CD4-positive, alpha-beta T cell treated with Interleukin-15 for 1 hour (primary cell): ENCODE measurements around the gene CFAP299.
"Not testable (repeated sequence)": the region's sequence is repeated elsewhere in the genome, so short reads cannot be mapped to it uniquely, and the experiment has no call there.

ENCODE experiments used
- DNase-seq: peaks from one replicate; pipeline ENCODE4 v3.0.0-alpha.2; 2020

The CFAP299 gene

DNA sequence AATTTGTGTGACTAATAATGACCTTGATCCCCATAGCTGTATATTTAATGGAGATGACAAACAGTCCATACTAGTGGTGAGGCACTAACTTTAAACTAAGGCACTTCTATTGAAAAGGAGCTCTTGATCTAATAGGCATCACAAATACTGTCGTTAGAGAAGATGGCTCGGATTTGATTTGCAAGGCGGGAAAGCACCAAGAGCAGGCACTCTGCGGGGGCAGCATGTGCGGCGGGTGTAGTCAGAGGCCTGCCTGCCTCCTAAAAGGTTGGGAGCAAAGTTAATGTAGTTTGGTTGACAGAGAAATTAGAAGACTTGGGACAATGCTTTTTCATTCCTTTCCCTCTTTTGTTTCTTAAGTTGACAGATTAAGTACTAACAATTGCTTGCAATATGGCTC lies 278.8 kb downstream of the CFAP299 start:
- no peak for DNase-seq

DNA sequence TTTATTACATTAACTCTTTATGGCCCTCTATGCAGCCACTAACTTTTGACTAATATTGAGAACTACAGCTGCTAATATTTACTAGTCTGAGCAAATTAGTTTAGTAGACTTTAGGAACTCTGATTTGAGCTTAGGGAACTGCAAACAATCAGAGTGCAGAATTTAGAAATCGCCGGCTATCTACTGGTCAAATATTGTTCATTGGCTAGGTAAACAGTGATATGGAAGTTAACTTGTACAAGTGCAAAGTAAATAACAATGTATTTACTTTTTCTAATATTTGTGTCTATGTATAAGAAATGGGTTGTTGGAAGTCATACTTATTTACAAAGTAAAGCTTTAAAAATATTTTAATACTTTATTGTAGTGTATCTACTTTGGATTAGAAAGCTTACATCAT lies 279.6 kb downstream of the CFAP299 start:
- DNase-seq: no peak

DNA sequence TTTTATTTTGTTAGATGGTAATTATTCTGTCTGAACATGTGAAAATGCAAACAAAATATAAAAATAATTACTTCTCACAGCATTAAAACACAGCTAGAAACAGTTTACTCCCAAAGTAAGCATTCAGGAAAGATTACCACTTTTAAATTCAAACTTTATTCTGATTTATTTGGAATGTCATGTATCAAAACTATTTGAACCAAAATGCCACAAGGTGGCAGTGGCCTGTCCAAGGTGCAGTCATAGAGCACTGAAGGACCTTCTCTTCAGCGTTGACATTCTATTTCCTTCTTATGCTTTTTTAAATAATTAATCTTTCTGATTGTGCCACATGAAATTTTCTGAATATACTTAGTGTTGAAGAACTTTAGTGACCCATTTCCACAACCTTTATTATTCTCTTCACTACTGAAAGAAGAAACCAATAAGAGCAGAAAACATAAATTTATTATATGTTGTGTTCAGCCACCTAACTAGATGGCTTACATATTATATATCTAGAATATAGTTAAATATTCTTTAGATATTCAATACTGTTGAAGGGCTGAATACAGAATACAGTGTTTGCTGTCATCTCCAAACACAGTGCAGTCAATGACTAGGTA lies 283.6 kb downstream of the CFAP299 start:
- DNase-seq: no peak

DNA sequence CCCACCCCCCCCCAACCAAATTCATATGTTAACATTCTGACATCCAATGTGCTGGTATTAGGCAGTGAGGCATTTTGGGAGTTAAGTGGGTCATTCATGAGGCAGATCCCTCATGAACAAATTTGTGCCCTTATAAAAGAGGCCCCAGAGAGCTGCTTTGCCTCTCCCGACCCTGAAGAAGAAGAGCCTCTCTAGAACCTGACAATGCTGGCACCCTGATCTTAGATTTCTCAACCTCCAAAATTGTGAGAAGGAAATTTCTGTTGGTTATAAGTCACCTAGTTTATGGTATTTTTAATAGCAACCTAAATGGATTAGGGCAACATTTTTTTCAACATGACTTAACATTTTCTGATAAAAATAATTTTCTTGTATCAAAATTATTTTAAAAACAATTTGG lies 296.3 kb downstream of the CFAP299 start:
- DNase-seq: no peak

DNA sequence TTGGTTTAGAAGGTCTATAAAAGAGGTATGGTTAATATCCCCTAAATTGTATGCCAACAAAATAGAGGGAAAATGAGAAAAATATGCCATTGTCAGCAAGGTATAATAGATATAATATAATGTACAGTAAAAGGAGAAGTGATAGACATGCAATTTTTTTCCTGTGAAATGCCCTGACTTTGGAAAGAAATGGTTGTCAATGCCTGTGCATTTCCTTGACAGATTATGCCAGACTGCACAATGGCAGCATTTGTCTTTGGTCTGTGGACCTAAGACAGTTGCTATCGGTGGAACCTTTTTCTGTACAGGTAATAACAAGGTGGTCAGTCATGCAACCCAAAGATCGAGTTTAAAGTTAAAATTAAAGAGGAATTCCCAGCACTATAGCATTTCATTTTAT lies 301.7 kb downstream of the CFAP299 start:
- no peak for DNase-seq

DNA sequence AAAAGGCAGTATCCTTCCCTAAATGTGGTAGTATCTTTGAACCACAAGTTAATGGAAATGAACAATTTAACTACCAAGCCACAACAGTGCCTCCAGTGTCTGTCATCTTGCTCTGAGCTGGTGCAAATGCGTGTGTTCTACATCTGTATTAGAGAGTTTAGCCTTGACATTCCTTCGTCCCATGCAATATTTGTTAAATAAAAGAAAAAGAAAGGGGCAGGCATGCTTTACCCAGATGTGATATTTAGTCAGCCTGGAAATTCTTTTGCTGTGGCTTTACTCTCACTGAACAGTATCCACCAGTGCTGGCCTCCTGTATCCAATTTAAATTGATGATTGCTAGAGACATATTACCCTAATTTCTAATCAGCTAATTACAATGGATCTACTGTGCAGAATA lies 310.5 kb downstream of the CFAP299 start:
- DNase-seq: no peak

DNA sequence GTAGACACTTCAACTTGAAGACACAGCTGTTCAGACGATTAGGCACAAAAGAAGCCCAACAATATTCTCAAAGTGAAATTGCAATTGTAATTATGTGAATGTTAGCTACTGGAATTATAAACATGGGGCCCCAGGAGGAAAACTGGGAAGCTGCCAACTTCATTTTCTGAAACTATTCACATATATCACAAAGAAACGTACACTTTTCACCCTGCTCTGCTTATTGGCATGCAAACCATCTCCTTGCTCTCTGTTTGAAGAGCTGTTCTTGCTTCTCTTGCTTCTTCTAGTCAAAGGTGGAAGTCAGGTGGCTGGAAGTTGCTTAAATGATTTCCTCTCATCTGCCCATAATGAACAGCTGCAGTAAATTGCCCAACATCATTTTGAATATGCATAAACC lies 320.1 kb downstream of the CFAP299 start:
- DNase-seq: no peak

DNA sequence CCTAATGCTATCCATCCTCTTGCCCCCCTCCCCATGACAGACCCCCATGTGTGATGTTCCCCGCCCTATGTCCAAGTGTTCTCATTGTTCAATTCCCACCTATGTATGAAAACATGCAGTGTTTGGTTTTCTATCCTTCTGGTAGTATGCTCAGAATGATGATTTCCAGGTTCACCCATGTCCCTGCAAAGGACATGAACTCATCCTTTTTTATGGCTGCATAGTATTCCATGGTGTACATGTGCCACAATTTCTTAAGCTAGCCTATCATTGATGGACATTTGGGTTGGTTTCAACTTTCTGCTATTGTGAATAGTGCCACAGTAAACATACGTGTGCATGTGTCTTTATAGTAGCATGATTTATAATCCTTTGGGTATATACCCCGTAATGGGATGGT lies 334.6 kb downstream of the CFAP299 start:
- not testable (repeated sequence) for DNase-seq

DNA sequence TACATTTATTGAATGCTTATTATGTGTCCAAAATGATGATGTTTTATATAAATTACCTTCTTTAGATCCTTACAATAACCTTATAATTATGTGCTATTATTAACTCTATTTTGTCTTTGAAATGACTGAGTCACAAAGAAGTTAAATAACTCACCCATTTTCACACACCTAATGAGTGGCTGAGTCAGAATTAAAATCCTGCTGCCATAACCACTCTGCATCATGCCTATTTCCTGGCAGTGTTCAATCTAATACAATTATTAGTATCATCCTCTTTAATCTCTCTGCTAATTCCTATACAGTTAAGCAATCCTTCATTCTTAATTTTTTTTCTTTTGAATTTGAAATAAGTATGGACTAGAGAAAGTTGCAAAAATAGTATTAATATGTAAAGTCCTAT lies 342.9 kb downstream of the CFAP299 start:
- DNase-seq: no peak

DNA sequence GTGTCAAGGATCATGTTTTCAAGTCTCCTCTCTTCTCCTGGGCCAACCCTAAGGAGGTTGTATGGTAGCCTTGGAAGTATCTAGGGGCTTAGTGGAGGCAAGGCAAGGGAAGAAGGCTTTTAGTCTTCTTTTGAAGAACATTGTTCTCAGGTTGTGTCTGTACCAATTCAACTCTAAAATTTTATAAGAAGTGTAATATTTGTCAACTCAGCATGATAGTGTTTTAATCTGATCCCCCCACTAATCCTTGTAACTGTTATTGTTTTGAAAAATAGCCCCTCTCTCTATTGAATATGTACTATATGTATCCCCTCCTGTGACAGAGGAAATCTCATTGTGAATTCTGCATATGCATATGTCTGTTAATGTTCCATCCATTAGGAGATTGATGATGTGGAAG lies 345.4 kb downstream of the CFAP299 start:
- no peak for DNase-seq

DNA sequence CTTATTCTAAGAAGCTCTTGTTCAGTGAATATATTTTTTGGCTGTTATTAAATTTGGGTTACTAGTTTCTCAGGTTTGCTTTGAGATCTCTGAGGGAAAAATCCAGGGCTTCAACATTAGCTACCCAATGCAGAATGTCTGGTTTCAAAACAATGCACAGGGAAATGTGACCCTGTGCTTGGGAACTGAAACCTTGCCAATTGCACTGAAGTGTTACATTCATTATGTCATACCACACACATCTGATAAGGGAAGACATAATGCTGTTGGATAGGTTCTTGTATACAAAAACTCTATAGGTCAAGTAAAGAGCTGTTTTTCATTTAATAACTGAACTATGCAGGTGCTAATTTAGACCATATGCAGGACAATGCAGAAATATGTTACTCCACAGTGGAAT lies 349.7 kb downstream of the CFAP299 start:
- no peak for DNase-seq

DNA sequence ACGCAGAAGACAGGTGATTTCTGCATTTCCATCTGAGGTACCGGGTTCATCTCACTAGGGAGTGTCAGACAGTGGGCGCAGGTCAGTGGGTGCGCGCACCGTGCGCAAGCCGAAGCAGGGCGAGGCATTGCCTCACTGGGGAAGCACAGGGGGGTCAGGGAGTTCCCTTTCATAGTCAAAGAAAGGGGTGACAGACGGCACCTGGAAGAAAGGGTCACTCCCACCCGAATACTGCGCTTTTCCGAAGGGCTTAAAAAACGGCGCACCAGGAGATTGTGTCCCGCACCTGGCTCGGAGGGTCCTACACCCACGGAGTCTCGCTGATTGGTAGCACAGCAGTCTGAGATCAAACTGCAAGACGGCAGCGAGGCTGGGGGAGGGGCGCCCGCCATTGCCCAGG lies 352.2 kb downstream of the CFAP299 start:
- DNase-seq: not testable (repeated sequence)

DNA sequence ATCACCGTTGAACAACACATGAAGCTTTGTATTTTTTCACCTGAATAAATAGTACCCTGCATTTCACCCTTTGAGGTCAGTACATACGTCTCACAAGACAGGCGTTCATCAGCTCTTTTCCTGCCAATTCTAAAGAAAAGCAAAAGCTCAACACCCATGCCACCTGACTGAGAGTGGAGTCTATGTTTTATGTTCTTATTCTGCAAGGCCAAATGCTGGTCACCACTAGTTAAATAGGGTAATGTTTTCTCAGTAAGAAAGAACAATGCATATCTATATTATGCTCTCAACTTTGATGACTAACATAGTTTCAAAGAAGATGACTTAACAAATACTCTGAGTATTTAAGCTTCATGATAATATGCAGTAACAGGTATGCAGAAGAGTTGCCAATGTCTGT lies 358.6 kb downstream of the CFAP299 start:
- DNase-seq: no peak

DNA sequence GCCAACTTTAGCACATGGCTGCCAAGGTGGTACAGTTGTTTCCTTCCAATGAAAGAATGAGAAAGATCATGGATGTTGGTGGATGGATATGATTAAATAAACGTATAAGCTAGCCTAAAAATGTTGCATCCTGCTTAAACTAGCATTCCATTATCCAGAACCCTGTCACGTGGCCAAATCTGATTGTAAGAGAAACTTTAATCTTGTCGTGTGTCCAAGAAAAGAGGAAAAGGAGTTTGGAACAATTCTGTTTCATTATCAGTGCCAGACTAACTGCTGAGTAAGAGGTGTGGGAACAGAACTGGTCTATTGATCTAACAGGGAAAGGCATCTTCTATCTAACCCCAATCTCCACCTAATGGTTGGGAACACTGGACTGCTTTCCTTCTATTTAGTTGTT lies 369.8 kb downstream of the CFAP299 start:
- no peak for DNase-seq

DNA sequence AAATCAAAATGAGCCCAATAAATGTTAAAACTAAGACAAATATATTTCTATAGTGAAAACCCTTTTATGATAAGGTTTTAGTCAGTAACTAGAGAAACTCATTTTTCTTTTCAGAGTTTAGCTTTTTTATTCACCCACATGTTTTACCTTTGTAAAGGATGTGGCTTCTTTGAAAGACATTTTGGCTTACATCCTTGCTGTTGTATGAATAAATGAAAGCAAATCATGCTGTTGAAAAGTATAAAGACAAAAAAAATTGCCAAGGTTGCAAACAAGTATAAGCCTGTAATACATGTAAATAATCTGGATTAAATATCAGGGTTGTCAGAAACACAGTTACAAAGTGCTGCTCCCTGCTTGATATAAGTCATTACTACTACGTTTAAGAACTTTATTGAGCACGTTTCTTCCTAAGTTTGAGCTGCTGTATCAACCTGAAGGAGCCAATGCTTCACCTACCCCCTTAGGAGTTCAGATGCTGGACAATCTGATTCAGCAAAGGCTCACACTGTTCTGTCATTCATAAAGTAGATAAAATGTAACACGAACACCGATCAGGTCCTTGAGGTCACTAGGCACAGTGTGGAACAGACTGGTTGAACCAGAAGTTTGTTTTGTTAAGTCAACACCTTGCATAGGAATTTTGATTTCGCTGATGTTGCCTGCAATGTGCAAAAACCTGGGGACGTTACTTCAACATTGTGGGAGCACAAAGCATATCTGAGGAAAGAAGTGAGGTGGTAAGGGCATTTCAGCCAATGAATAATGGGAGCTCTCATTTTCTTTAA lies 373.7 kb downstream of the CFAP299 start:
- DNase-seq: no peak

DNA sequence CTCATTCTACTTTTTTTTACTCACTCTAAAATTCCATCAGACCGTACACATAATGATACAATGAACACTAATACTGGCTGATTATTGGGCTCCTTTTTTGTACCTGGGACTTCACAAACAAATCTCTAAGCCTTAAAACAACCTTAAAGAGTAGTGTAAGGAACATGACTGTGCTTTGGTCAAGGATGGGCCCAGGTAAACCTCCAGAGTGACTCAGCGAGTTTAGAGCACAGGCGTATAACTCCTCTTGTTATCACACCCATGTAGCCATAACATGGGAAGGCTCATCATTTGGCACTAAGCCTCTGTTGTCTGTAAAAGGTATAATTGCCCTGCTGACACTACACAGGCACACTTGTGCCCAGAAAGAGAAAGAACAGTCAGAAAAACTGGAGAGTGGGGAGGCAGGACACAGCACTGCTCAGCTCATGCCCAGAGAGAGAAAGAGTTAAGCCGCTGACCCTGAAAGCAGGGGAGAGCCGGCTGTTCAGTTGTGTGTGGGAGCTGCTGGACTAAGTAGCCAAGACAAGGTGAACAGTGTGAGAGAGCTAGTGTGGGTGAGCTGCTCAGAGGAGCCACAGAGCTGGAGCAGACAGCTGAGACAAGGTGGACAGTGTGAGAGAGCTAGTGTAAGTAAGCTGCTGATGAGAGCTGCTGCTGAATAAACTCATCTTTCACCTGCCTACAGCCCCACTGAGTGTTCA lies 375.4 kb downstream of the CFAP299 start:
- no peak for DNase-seq

DNA sequence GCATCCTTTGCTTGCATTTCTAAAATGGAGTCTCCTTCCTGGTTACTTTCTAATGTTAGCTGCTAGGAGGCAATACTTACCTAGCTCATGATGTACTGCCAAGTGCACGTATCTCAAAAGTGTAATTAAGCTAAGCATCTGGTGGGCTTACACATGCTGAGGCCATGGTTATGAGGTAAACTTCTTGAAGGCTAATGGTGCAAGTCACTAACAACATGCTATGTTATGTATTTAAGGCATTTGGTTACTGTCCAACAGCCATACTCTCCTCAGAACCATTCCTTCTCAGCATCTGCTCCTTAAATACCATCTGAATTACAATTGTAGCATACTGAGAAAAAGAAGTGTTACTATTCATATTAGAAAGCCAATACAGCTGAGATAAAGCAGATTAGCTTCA lies 376.4 kb downstream of the CFAP299 start:
- DNase-seq: no peak

DNA sequence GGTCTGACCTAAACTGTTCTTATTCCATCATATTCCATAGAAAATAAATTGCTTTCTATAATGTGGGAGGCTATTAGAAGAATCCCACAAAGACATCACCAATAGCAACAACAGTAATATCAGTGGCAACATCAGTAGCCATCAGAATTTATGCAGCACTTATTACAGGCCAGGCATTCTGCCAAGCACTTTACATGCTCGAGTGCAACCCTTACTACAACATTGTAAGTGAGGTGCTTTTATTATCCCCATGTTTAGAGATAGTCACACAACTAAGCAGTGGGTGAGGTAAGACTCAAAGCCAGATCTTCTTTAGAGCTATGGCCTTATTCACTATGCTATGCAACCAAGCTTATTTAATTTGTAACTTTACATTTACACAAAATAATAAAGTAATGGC lies 377.9 kb downstream of the CFAP299 start:
- DNase-seq: no peak

DNA sequence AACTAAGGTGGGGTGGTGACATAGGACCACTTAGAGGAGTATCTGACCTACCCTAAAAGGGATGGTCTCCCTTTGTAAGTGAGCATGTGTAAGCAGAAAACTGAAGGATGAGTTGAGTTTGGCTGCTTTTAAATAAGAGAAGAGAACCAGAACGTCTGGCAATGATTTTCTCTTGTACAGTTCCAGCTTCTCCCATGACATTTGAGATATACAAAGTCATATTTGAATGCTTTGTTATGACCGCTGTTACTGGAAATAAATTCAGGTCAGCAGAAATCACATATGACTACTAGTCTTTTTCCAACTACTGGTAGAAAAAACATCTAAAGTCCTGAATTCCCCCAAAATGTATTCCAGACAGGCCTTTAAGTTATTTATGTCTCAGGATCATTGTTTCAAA lies 381.7 kb downstream of the CFAP299 start:
- DNase-seq: no peak

DNA sequence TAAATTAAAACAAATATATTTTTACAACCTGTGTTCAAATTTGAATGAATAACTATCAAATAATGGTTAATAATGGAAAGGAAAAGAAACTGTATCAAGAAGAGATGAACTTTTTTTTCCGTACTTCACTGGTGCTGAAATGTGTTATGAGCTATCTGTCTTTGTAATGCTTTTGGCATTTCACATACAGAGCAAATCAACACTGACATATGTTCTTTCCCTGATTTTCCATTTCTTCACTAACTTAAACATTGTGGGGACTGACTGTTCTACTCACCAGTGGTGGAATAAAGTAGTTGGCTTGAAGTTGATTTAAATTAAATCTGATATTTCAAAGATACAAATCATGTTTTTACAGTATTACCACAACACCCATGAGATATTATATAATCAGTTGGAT lies 390.9 kb downstream of the CFAP299 start:
- no peak for DNase-seq

DNA sequence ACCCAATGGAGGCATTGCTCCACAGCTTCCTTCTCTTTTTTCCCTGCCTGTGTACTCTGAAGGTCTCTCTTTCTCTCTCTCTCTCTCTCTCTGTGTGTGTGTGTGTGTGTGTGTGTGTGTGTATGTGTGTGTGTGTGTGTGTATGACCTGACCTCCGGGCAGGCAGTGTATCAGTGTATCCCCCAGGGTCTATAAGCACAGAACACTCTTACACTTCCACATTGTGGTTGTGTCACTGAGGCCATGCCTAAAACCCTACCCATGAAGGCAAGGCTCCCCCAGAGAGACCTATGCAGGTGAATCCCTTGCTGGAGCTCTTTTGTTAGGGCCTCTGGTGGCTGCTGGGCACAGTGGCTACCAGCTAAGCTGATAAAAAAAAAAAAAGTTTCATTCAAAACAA lies 394.6 kb downstream of the CFAP299 start:
- no peak for DNase-seq

DNA sequence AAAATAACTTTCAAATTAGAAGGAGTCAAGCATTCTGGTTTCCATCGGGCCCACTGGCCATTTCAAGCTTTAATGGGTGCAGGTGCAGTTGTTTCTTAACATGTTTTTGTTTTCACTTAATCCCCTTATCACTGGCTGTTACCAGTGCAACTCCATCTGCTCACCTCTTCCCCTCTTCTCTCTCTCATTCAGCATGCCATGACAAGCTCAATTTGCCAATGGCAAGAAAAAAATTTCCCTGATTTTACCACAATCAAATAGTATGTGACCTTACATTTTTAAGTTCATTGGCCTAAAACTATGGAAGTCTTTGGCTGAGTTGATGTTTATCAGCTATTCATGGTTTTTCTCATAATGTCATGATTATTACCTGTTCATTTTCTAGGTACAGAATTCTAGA lies 395.9 kb downstream of the CFAP299 start:
- no peak for DNase-seq

DNA sequence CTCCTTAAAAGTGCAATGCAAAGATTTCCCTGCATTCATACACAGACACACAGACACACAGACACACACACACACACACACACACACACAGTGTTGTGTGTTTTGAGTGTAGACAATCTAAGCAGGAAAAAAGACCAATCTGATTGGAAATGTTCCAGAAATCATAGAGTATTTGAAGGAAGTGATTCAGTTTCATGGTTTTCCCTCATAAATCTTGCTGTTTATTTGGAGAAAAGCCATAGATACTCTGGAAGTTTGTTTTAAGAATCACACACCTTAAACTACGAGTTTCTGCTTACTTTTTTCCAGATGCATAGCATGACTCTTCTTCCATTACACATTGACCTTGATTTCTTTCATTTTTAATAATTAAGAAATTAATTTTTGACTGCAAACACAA lies 396.5 kb downstream of the CFAP299 start:
- DNase-seq: no peak

DNA sequence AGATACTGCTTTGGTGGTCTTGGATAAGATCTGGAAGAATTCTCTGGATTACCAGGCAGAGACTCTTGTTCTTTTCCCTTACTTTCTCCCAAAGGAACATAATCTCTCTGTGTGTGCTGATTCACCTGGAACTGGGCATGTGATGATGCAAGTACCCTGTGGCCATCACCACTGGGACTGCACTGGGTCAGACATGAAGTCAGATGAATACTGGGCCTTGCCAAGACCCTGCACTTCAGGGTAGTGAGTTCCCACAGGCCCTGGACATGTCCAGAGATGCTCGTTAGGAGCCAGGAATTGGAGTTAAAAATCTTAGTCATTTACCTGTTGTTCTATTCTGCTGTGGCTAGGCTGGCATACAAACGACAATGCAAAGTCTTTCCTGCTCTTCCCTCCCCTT lies 404.8 kb downstream of the CFAP299 start:
- no peak for DNase-seq
